ENCODE measurements around the gene APOD. TPM values are rescaled to one million over a fixed set of nuclear protein-coding genes. Genes with fewer than 3 reads are reported as not detected.

APOD gene
- total RNA-seq, 1 donor, result 1.4 TPM

DNA sequence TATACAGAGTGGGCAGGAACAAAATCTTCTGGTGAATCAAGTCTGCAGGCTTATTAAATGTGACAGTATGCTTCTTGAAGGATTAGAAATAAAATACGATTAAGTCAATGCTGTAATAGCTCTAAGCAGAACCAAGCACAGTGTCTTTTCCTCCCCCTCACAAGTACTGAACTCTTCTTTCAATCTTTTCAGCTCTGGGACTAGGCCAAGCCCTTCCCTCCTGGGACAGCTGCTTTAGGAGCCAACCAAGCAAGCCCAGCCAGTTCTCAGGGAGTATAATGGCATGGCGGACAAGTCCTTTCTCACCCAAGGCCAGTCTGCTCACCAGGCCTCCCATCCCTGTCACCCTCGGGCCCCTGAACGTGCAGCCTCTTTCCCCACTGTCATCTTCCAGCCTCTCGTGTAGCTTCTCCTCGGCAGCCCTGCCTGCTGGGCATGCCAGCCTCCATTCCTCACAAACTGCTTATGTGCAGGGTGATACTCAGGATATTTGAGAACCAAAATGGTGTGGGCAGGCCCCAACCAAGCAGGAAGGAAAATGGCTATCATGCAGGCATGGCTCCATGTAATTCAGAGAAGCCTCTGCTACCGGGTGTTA is 32.3 kb downstream of the APOD start:
- Histone ChIP-seq H4K20me1 (ENCODE audit: insufficient read depth, low read length) (no peaks in the 10 kb centered on the region), H3K4me2 (ENCODE audit: insufficient read depth, low read length) (no peak overlapping the region), H2AFZ (ENCODE audit: low read length) (peak overlapping the region; percentile 46), H3K4me1 (ENCODE audit: insufficient read depth, low read length) (peaks cover 7% of the 10 kb centered on the region), H3K9me3 (ENCODE audit: low read depth, low read length) (no peaks in the 10 kb centered on the region), H3K27ac (ENCODE audit: low read depth, low read length) (no peak overlapping the region), H3K36me3 (ENCODE audit: insufficient read depth, low read length) (no peaks in the 10 kb centered on the region), H3K27me3 (ENCODE audit: insufficient read depth, low read length) (peaks cover 8% of the 10 kb centered on the region), H3K4me3 (ENCODE audit: insufficient read depth, low read length) (no peak overlapping the region), H3K79me2 (ENCODE audit: insufficient read depth, low read length) (no peaks in the 10 kb centered on the region)
- DNase-seq (ENCODE audit: insufficient read length, low spot score, missing footprints), result peak; percentile 74
- TF ChIP-seq CTCF (IDR thresholded peaks at IDR 0.05; ENCODE audit: extremely low read depth, low read depth, low read length), result no peak

DNA sequence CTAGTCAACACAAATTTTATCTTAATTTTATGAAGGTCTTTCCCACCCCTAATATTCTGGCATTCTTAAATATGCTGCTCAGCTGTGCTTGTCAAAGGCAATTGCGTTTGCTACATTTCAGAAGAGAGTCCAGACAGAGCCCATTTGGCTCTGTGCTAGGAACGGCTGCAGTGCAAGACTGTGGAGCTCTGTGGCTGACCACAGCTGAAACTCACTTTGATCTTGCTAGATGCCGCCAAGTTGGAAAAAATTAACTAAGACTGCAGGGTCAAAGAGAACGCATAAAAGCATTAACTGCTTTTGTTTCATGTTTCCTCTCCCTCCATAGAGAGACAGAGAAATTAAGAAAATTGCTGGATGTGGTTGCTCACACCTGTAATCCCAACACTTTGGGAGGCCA is 33.0 kb downstream of the APOD start:
- no peak overlapping the region for H2AFZ ChIP-seq (ENCODE audit: low read length)
- TF ChIP-seq CTCF (IDR thresholded peaks at IDR 0.05; ENCODE audit: extremely low read depth, low read depth, low read length), result no peak
- no peak for DNase-seq (ENCODE audit: insufficient read length, low spot score, missing footprints)
- H3K36me3 ChIP-seq (ENCODE audit: insufficient read depth, low read length), result no peaks in the 10 kb centered on the region
- no peak overlapping the region for H3K4me2 ChIP-seq (ENCODE audit: insufficient read depth, low read length)
- peaks cover 15% of the 10 kb centered on the region for H3K4me1 ChIP-seq (ENCODE audit: insufficient read depth, low read length)
- H3K79me2 ChIP-seq (ENCODE audit: insufficient read depth, low read length), result no peaks in the 10 kb centered on the region
- H3K27me3 ChIP-seq (ENCODE audit: insufficient read depth, low read length), result peaks cover 3% of the 10 kb centered on the region
- no peaks in the 10 kb centered on the region for H3K9me3 ChIP-seq (ENCODE audit: low read depth, low read length)
- H3K4me3 ChIP-seq (ENCODE audit: insufficient read depth, low read length), result no peak overlapping the region
- H4K20me1 ChIP-seq (ENCODE audit: insufficient read depth, low read length), result no peaks in the 10 kb centered on the region
- no peak overlapping the region for H3K27ac ChIP-seq (ENCODE audit: low read depth, low read length)

DNA sequence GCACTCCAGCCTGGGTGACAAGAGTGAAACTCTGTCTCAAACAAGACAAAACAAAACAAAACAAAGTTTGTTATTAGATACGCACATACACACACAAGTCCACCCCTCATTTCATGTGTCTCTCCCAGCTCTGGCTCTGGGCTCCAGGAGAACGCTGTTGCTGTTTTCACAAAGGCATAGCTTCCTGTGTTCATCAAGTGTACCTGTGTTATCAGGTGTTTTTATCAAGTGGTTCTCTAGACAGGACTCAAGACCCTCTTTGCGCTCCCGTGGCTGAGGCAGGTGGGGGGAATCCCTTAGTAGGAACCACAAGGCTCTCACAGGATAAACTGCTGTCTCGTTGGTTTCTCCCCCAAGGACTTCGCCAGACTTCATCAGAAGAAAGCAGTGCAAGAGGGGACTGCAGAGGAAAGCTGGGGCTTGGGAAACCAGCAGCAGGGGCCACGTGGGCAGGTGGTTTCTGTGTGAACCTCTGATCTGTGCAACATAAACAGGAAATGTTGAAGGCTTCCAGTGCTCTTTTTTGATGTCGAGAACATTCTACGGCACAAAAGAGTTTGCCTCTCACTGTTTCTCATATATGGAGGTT is 33.7 kb downstream of the APOD start:
- H3K79me2 ChIP-seq (ENCODE audit: insufficient read depth, low read length), result no peaks in the 10 kb centered on the region
- H3K4me3 ChIP-seq (ENCODE audit: insufficient read depth, low read length), result no peak overlapping the region
- H4K20me1 ChIP-seq (ENCODE audit: insufficient read depth, low read length), result no peaks in the 10 kb centered on the region
- no peak overlapping the region for H2AFZ ChIP-seq (ENCODE audit: low read length)
- no peak overlapping the region for H3K4me2 ChIP-seq (ENCODE audit: insufficient read depth, low read length)
- H3K36me3 ChIP-seq (ENCODE audit: insufficient read depth, low read length), result no peaks in the 10 kb centered on the region
- H3K27me3 ChIP-seq (ENCODE audit: insufficient read depth, low read length), result peaks cover 3% of the 10 kb centered on the region
- H3K27ac ChIP-seq (ENCODE audit: low read depth, low read length), result no peak overlapping the region
- H3K9me3 ChIP-seq (ENCODE audit: low read depth, low read length), result no peaks in the 10 kb centered on the region
- no peak for TF ChIP-seq CTCF (IDR thresholded peaks at IDR 0.05; ENCODE audit: extremely low read depth, low read depth, low read length)
- peaks cover 16% of the 10 kb centered on the region for H3K4me1 ChIP-seq (ENCODE audit: insufficient read depth, low read length)
- DNase-seq (ENCODE audit: insufficient read length, low spot score, missing footprints), result no peak

GRCh38 chr3:195548987-195549386 is 34.8 kb downstream of the APOD start:
- Histone ChIP-seq H3K4me3 (ENCODE audit: insufficient read depth, low read length) (no peak overlapping the region), H3K79me2 (ENCODE audit: insufficient read depth, low read length) (no peaks in the 10 kb centered on the region), H4K20me1 (ENCODE audit: insufficient read depth, low read length) (no peaks in the 10 kb centered on the region), H3K9me3 (ENCODE audit: low read depth, low read length) (no peaks in the 10 kb centered on the region), H3K4me1 (ENCODE audit: insufficient read depth, low read length) (peaks cover 22% of the 10 kb centered on the region), H3K36me3 (ENCODE audit: insufficient read depth, low read length) (no peaks in the 10 kb centered on the region), H3K27ac (ENCODE audit: low read depth, low read length) (no peak overlapping the region), H3K4me2 (ENCODE audit: insufficient read depth, low read length) (no peak overlapping the region), H2AFZ (ENCODE audit: low read length) (no peak overlapping the region), H3K27me3 (ENCODE audit: insufficient read depth, low read length) (peaks cover 3% of the 10 kb centered on the region)
- no peak for TF ChIP-seq CTCF (IDR thresholded peaks at IDR 0.05; ENCODE audit: extremely low read depth, low read depth, low read length)
- DNase-seq (ENCODE audit: insufficient read length, low spot score, missing footprints), result no peak
